HPDE6-E6E7 (cell line): ENCODE data around the gene DHODH.
"Not testable (repeated sequence)": the region's sequence is repeated elsewhere in the genome, so short reads cannot be mapped to it uniquely, and the experiment has no call there.

Source experiments
- DNase-seq: peaks from one replicate; pipeline ENCODE4 v3.0.0; 2011; ENCODE audit warnings: missing footprints; ENCODE audit errors: extremely low spot score

The DHODH gene

DNA sequence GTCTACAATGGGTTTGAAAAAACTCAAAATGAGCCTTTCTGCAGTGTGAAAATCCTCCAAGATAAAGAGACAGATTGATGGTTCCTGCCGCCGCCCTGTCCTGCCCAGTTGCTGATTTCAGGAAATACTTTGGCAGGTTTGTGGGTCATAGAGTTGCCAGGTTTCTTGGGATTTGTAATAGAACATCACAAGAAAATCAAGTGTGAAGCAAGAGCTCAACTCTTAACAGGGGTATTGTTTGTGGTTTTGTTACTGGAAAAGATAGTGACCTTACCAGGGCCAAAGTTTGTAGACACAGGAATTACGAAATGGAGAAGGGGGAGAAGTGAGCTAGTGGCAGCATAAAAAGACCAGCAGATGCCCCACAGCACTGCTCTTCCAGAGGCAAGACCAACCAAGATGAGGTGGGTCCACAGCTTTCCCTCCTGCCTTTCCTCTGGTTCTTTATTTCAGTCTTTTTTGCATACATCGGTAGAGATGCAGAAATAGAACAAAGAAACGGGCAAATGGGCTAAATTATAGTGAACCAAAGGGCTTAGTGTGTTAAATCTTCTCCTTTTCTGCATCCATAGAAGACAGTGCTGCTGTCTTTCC, 45.8 kb downstream of the DHODH start, which contains the start of gene HP:
TSS of gene HP (plus strand) at position 252 of the 594 bp plus-strand sequence. CDS start at position 400, 148 bp downstream.
- DNase-seq, result not testable (repeated sequence)

DNA sequence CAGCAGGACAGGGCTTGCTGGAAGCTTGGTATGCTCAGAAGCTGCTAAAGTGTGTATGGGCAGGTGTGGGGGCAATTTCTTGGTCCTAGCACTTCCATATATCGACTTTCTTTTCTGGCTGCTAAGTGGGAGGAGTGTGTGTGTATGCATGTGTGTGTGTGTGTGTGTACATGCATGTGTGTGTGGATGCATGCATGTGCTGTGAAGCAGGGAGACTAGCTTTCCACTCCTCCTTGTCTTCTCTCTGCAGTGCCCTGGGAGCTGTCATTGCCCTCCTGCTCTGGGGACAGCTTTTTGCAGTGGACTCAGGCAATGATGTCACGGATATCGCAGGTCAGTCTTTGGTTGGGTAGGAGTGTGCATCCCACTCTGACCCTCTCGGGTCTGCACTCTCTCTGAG, 47.4 kb downstream of the DHODH start:
- no peak for DNase-seq

DNA sequence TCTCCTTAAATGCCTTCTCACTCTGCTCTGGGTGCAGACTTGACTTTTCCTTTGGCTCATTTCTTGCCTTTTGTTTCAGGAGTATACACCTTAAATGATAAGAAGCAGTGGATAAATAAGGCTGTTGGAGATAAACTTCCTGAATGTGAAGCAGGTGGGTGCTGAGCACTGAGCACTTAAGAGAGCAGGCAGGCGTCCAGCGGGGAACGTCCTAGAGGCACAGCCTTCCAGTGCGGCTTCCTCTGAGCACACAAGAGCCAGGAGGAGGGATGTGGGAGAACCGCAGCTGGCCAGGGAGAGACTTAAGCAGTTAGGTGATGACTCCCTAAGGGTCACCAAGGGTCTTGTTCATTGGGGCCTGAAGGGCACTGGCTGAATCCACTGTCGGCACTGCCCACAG, 48.8 kb downstream of the DHODH start:
- DNase-seq, result not testable (repeated sequence)

DNA sequence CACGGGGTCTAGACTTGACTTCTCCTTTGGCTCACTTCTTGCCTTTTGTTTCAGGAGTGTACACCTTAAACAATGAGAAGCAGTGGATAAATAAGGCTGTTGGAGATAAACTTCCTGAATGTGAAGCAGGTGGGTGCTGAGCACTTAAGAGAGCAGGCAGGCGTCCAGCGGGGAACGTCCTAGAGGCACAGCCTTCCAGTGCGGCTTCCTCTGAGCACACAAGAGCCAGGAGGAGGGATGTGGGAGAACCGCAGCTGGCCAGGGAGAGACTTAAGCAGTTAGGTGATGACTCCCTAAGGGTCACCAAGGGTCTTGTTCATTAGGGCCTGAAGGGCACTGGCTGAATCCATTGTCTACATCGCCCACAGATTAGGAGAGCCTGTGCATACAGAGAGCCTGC, 50.5 kb downstream of the DHODH start:
- DNase-seq, result not testable (repeated sequence)

DNA sequence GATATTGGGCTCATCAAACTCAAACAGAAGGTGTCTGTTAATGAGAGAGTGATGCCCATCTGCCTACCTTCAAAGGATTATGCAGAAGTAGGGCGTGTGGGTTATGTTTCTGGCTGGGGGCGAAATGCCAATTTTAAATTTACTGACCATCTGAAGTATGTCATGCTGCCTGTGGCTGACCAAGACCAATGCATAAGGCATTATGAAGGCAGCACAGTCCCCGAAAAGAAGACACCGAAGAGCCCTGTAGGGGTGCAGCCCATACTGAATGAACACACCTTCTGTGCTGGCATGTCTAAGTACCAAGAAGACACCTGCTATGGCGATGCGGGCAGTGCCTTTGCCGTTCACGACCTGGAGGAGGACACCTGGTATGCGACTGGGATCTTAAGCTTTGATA, 51.9 kb downstream of the DHODH start:
- no peak for DNase-seq

DNA sequence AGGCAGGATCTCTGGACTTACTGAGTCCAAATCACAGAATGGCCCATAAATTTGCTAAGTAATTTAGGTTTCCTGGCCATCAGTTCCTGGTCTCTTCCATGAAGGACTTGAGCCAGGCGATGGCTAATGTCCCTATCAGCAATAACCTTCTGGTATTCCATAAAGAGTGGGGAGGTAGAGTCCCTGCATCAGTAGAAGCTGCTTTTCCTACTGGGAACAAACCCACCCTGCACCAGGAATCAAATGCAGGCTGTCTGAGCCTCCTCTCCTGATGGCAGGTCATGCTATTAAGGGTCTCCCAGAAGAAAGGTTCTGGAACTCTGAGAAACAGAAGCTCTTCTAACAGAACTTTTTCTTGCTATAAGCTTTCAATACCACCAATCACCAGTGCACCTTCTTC, 53.0 kb downstream of the DHODH start:
- DNase-seq, result no peak

DNA sequence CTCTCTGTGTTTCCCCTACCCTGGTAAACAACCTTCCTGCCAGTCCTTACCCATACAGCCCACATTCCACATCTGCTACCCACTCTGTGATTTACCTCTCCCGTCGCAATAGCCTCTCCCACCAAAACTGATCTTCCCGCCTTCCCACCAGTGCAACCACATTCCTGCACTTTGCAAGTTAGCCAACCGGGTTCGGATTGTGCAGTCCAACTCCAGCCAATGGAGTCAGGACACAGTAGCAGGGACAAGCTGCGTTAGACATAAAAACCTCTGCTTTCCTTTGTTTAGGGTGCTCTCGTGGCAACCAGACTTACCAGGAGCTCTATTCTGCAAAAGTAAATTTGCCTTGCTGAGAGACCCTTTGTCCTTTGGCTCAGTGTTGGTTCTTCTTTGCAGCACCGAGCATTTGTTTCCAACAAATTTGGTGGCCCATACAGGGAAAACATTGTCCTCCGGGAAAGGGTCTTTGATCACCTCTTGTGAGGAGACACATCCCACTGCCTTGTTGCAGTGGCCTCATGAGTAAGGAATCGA, 55.9 kb downstream of the DHODH start:
- DNase-seq, result no peak

DNA sequence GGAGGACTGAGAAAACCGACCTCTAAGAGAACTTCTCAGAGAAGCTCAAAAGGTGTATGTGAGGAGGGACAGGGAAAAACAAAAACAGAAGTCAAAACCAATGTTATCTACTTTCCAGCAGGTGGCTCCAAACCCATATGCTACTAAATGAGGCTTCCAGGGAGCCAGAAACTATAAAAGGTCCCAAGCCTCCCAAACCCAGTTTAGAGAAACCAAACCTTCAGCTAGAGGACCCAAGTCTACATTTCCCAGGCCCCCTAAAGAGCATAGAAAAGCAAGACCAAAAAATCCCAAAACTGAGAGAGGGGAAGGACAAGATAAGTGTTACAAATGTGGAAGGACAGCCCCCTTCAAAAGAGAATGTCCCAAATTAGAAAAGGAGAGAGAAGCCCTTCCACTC, 58.2 kb downstream of the DHODH start:
- DNase-seq, result peak; percentile 35

DNA sequence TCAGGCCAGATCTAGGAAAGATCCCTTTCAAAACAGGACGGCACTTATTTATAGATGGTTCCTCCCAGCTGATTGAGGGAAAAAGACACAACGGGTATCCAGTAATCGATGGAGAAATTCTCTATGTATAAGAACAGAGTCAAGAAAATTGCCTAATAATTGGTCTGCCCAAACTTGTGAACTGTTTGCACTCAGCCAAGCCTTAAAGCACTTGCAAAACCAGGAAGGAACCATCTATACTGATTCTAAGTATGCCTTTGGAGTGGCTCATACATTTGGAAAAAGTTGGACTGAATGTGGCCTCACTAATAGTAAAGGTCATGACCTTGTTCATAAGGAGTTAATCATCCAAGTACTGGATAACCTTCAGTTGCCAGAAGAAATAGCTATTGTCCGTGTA, 60.4 kb downstream of the DHODH start:
- no peak for DNase-seq

DNA sequence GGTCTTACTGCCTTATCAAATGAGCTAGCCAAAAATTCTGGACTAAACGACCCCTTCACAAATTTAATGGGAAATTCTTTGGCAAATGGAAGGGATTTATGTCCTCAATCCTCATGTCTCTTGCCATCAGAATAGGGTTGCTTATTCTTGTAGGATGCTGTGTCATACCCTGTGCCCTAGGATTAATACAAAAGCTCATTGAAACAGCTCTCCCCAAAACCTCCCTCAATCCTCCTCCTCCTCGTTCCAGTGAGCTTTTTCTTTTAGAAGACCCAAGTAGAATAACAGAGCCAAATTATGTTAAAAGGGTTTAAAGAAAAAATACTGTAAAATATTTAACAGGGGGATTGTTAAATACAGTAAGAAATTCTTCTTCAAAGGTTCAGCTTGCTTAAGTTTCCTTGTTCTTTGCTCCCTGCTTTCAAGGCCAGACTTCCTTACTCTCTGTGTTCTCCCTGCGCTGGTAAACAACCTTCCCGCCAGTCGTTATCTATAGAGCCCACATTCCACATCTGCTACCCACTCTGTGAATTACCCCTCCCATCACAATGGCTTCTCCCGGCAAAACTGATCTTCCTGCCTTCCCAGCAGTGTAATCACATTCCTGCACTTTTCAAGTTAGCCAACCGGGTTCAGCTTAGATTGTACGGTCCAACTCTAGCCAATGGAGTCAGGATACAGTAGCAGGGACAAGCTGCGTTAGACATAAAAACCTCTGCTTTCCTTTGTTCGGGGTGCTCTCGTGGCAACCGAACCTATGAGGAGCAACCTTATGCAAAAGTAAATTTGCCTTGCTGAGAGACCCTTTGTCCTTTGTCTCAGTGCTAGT, 64.2 kb downstream of the DHODH start:
- DNase-seq, result no peak

DNA sequence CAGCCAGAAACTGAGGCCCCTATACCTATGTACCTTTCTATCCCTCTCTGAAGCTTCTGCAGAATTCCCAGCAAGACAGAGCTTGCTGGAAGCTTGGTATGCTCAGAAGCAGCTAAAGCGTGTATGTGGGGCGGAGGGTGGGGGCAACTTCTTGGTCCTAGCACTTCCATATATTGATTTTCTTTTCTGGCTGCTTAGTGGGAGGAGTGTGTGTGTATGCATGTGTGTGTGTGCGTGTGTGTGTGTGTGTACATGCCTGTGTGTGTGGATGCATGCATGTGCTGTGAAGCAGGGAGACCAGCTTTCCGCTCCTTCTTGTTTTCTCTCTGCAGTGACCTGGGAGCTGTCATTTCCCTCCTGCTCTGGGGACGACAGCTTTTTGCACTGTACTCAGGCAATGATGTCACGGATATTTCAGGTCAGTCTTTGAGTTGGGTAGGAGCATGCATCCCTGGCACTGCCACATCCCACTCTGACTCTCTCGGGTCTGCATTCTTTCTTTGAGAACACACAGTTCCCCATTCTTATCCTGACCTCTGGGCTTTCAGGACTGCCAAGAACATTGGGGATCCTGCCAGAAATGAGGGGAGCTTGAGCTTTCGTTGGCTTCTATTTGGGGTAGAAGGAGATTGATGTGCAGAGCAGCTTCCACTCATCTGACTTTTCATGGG, 65.2 kb downstream of the DHODH start:
- no peak for DNase-seq

DNA sequence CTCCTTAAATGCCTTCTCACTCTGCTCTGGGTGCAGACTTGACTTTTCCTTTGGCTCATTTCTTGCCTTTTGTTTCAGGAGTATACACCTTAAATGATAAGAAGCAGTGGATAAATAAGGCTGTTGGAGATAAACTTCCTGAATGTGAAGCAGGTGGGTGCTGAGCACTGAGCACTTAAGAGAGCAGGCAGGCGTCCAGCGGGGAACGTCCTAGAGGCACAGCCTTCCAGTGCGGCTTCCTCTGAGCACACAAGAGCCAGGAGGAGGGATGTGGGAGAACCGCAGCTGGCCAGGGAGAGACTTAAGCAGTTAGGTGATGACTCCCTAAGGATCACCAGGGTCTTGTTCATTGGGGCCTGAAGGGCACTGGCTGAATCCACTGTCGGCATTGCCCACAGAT, 66.5 kb downstream of the DHODH start:
- not testable (repeated sequence) for DNase-seq
